GM21526 (cell line): ENCODE data around the gene LRRC26.
A peak's percentile ranks its signal among the peaks of the same experiment; 100 is the strongest.

Experiments
- ATAC-seq: cut with Tn5 transposase; IDR thresholded peaks from one replicate; pipeline ENCODE4 v1.9.1; 2021; ENCODE audit warnings: moderate library complexity; ENCODE audit not compliant: unreplicated experiment, low FRiP score

The LRRC26 gene

DNA sequence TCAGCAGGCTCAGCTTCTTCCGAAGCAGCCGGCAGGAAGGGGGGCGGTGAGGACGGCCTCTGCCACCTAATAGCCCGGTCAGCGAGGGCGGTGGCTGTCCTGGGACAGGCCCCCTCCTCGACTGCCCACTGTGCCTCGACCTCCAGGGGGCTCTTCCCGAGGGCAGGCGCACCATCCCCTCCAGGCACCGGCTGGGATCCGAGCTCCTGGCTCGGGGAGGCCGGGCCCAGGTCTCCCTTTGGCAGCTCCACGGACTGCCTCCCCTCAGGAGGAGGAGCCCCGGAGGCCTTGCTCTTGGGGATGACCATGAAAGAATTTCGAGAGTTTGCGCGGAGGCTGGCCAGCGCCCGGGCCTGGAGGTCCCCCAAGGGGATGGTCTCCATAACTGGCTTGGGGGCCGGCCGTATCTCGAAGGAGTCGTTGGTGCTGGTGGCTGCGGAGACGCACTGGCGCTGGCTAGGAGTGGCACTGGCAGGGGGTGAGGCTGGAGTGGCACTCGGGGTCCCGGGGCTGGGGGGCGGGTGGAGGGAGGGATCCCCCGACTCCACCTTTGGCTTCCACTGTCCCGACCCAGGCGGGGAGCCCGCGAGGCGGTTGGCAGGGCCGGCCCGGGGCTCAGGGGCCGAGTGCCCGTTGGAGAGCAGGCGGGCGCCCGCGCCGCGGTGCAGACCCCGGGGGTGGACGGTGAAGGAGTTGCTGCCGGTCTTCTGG, 29.7 kb upstream of the LRRC26 start:
- no peak for ATAC-seq

DNA sequence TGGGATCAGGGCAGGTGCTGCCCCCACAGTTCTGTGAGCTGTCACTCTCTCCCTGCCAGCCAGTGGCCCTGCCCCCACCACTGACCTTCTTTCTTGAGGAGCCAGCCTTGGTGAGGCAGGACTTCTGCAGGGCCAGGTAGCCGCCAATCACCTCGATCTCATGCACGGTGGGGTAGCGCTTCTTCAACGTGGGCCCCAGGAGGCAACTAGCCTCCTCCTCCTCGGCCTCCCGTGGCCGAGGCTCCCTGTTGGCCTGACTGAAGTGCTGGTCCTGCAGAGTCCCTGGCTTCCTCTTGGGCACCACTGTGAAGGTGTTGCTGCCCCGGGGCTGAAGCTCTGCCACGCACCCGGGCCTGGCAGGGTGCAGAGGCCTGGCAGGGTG, 29.0 kb upstream of the LRRC26 start:
- ATAC-seq, result no peak

- no peak for ATAC-seq
These were observed 28.4 kb upstream of the LRRC26 start for GRCh38 chr9:137198051-137198901.

DNA sequence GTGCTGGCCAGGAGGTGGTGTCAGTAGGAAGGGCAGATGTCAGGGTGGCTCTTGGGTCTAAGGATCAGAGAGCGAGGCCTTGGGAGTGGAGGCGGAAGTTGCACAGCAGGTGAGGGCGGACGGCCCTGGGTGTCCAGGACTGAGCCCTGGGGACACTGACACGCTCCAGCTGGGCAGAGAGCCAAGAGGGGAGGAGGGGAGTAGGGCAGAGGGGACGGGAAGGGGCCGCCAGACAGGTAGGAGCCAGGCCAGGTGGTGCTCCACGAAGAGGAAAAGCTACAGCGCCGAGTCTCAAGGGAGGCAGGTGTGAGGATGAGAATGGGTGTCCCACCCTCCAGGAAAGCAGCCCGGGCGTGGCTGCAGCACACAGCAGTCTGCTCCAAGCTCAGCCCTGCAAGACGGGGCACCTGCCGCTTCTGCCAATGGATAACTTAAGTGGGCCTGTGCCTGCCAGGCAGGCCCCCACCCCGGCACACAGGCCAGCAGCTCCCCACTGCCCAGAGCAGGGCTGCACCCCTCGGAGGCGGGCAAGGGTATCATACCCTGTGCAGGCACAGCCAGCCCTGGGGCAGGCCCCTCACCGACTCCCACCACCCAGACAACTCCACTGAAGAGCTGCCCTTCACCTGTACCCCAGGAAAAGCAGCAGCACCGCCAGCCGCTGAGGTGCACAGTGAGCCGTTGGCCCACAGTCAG, 25.8 kb upstream of the LRRC26 start:
- ATAC-seq, result no peak

- ATAC-seq, result no peak
These were observed 25.1 kb upstream of the LRRC26 start for GRCh38 chr9:137194909-137195308.

GRCh38 chr9:137194388-137194787, 24.5 kb upstream of the LRRC26 start:
- no peak for ATAC-seq

DNA sequence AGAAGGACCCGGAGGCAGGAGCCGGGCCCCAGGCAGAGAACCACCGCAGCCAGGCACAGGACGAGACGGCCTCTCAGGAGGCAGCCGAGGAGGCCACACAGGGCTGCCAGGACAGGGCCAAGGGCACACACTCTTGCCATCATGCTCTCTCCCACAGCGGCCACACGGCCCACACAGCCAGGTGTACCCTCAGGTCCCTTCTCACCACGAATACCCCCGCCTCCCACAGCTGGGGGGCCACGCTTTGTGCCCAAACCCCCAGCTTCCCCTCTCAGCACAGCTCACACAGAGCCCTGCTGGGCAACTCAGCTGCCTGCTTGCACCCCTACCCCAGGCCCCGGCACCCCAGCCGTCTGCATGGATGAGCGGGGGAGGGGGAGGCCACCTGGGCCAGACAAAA, 23.9 kb upstream of the LRRC26 start:
- ATAC-seq, result no peak

DNA sequence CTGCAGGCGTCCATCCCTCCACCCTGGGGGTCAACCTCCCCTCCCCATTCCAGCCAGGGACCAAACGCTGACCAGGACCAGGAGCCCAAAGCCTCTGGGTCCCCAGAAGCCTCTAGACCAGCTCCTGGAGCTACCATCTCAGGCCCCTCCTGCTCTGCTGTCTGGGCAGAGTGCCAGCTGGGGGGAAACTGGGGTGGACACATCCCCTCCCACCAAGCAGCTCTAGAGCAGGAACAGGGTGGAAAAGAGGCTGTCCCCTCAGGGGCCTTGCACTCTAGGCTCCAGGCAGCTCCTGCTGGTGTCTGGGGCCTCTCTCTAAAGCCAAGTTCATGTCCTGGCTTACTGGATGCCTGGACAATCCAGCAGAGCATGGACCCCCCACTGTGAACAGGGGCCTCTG, 23.0 kb upstream of the LRRC26 start:
- no peak for ATAC-seq

GRCh38 chr9:137192448-137192780, 22.6 kb upstream of the LRRC26 start:
- no peak for ATAC-seq

GRCh38 chr9:137191691-137192447, 22.0 kb upstream of the LRRC26 start:
- ATAC-seq, result no peak

DNA sequence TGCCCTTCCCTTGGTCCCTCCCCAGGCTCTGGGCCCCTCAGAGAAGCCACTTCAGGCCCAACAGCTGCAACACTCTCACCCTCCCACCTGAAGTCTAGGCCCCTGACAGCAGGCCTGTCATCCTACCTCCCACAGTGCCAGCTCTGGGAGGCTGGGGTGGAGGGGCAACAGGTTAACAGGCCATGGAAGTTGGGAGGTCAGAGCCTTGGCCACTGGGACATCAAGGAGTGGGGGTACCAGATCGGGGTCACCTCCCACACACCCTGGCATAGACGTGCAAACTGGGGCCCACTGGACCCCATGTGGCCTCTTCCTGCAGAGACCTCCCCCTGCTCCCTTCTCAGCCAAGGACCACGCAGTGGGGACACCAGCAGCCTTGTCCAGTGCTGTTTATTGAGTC, 21.4 kb upstream of the LRRC26 start:
- ATAC-seq, result no peak

DNA sequence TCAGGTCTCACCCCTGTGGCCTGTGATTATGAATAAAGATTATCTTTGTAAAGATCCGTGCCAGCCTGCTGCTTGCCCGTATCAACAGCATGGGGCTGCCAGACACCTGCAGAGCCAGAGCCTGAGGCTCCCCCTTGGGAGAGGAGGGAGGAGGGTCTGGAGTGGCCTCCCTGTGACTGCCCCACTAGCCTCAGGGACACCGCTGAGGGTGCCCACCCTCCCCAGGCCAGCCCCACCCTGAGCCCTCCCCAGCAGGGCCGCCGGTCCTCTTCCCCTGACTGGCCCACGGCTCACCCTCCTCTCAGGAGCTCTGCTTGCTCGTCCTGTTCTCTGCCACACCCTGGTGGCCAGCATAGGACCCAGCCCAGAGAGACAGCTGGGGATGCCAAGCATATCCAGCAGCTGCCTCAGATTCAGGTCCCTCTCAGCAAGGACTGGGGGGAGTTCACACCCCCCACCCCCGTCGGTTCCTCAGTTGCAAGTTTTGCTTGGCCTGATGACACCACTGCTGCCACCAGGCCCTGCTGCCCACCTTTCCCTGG, 20.5 kb upstream of the LRRC26 start:
- no peak for ATAC-seq

GRCh38 chr9:137189297-137190295, 19.7 kb upstream of the LRRC26 start:
- ATAC-seq, result no peak

DNA sequence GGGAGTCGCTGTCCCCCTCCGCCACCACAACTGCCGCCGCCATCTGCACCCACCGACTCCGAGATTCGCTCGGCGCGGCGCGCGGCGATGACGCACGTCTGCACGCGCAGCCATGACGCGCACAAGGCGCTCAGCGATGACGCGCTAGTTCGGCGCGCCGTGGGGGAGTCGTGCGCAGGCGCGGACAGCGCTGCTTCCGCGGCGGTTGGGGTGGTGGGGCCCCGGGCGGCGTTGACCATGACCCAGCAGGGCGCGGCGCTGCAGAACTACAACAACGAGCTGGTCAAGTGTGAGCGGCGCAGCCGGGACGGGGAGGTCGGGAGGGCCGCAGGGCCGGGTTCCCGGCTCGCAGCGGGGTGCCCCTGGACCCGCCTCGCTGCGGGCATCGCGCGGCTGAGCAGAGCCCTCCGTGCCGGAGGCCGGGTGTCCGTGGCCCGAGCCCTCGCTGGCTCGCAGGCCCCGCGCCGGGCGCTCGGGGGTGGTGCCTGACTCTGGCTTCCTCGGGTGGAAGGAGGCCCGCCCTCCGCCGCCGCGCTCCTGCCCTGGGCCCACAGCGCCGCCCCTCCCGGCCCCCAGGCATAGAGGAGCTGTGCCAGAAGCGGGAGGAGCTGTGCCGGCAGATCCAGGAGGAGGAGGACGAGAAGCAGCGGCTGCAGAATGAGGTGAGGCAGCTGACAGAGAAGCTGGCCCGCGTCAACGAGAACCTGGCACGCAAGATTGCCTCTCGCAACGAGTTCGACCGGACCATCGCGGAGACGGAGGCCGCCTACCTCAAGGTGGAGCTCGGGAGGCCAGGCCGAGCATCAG, 18.8 kb upstream of the LRRC26 start, which contains the start of the genes ANAPC2 and SSNA1:
Gene ANAPC2, minus strand, starts transcription at position 71 of the 807 bp plus-strand sequence. Its CDS starts 28 bp downstream, at position 43.
Gene SSNA1, plus strand, starts transcription at position 187 of the 807 bp plus-strand sequence. Its CDS starts 51 bp downstream, at position 238.
- ATAC-seq, result peak; percentile 63

GRCh38 chr9:137188086-137188489, 18.2 kb upstream of the LRRC26 start:
- no peak for ATAC-seq

GRCh38 chr9:137187386-137187785, 17.5 kb upstream of the LRRC26 start:
- ATAC-seq, result no peak

DNA sequence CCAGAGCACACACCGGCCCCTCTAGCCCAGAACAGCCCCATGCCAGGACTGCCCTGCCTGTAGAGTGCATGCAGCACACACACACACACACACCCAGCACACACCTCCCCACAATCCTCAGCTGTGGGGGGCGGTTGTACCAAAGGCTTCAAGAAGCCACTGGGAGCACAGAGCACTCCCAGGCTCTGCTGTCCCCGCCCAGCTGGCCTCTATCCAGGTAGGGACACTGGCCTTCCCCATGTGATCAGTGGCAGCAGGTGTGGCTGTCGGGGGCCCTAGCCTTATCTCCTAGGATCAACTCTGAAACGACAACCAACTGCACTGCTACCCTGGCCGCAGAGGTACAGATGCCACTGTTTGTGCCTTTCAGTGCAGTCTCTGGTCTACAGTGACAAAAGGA, 16.5 kb upstream of the LRRC26 start:
- ATAC-seq, result no peak

DNA sequence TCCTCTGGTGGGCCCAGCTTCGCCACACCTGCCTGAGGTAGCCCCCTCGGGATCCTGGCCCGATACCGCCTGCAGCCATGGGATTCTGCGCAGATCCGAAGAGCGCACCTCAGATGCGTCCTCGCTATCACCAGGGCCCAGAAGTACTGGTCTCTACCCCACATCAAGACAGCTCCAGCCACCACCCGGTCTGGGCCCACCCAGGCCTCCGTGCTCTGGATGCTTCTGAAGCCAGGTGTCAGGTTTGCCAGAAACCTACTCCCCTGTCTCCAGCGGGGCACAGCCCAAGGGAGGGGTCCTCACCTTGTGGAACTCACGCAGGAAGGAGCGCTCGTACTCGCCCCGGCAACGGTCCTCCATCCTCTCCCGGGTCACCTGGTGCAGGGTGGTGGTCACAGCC, 16.1 kb upstream of the LRRC26 start:
- no peak for ATAC-seq
